HG03558 (cell line): Measurements from ENCODE around the gene COX17.

ENCODE experiments used
- ATAC-seq: cut with Tn5 transposase; IDR thresholded peaks from one replicate; pipeline ENCODE4 v1.9.1; 2021; ENCODE audit warnings: moderate number of reproducible peaks; ENCODE audit not compliant: unreplicated experiment; ENCODE audit errors: extremely low read depth

Gene COX17

DNA sequence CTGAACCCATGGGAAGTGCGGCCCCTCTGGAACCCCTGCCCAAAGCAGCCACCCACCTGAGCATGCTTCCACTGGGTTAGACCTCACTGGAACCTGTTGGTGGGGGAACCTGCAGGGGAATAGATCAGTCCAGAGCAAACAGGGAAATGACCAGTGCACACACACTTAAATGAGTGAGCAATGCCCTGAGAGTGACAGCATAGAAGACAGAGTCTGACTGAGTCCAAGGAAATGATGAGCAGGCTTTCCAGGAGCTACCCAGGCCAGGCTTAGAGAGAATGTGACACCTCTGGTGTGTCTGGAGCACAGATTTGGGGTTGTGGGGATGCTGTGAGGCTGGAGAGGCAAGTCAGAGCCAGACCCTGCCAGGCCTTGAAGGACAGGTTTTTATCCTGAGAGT lies 51.0 kb downstream of the COX17 start:
- ATAC-seq, result no peak

DNA sequence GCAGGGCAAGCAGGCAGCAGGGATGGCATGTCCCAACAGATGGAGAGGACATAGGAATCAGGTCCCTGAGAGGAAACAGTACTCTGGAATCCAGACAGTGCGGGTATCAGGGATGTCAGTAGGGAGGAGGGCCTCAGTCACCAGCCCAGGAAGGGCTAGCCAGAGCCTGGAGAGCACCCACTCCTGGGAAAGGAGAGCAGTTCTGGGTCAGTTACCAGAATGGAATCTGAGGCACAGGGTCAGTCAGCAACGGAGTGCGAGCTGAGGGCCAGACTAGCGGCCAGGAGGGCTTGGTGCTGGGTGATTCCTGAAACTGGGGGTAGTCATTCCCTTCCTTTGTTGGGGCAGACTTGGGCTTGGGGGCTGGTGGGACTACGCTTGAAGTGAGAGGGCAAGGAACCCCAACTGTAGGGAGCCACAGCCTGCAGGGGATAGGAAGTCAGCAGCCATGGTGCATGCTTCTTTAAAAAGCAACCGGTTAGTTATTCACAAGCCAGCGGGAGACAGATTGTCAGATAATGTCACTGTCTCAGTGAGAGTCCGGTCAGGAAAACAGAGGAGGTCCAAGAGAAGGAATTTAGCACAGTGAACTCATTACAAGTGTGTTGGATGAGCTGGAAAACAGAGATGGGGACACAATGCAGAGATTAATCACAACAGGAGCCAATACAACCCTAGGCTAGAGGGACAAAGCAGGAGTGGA lies 51.6 kb downstream of the COX17 start:
- ATAC-seq, result no peak

DNA sequence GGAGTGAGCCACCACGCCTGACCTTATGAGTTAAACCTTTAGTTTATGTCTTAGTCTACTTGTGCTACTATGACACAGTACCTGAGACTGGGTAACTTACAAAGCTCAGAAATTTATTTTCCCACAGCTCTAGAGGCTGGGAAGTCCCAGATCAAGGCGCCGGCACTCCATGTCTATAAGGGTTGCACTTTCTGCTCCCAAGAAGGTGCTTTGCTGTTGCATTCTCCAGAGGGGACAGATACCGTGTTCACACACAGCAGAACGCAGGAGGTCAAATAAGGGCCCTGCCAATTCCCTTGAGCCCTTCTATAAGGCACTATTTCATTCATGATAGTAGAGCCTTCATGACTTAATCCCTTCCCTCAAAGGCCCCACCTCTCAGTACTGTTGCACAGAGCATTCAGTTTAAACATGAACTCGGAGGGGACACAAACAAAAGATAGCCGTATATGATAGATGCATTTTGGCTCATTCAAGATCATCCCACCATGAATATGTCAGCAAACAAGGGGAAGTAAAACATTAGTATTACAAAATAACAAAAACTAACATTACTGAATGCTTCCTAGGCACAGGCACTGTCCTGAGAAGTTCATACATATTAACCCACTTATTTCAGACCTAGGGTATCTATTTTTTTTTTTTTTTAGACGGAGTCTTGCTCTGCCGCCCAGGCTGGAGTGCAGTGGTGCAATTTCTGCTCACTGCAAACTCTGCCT lies 53.0 kb downstream of the COX17 start:
- ATAC-seq, result no peak

DNA sequence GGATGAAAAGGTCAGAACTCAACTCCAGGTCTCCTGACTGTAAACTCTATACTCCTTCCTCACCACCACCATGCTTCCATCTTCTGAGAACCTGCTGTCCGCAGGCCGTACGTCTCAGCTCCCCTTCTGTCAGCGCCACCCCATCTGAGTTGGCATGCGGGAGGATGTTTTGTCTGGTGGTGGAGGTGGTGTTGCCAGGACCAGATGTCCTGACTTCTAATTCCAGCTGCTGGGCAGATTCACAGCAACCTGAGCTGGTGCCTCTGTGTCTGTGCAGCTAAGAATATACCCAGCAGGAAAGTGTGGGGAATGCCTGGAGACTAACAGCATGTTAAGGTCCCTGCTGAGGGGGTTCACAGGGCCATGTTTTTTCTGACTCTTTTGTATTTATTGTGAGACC lies 56.3 kb downstream of the COX17 start:
- ATAC-seq, result no peak
